GM19351 (cell line): ENCODE results near the gene TIMP2.
"Not testable (repeated sequence)": the region's sequence is repeated elsewhere in the genome, so short reads cannot be mapped to it uniquely, and the experiment has no call there.

ENCODE experiments used
- ATAC-seq: cut with Tn5 transposase; IDR thresholded peaks from one replicate; pipeline ENCODE4 v1.9.1; 2021; ENCODE audit warnings: mild to moderate bottlenecking, moderate library complexity; ENCODE audit not compliant: unreplicated experiment

TIMP2 gene, protein sequence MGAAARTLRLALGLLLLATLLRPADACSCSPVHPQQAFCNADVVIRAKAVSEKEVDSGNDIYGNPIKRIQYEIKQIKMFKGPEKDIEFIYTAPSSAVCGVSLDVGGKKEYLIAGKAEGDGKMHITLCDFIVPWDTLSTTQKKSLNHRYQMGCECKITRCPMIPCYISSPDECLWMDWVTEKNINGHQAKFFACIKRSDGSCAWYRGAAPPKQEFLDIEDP

GRCh38 chr17:78925234-78925633, at the start of gene TIMP2:
Gene TIMP2 (minus strand): TSS chr17:78925387. CDS start chr17:78925088, 299 bp downstream.
- ATAC-seq = no peak

DNA sequence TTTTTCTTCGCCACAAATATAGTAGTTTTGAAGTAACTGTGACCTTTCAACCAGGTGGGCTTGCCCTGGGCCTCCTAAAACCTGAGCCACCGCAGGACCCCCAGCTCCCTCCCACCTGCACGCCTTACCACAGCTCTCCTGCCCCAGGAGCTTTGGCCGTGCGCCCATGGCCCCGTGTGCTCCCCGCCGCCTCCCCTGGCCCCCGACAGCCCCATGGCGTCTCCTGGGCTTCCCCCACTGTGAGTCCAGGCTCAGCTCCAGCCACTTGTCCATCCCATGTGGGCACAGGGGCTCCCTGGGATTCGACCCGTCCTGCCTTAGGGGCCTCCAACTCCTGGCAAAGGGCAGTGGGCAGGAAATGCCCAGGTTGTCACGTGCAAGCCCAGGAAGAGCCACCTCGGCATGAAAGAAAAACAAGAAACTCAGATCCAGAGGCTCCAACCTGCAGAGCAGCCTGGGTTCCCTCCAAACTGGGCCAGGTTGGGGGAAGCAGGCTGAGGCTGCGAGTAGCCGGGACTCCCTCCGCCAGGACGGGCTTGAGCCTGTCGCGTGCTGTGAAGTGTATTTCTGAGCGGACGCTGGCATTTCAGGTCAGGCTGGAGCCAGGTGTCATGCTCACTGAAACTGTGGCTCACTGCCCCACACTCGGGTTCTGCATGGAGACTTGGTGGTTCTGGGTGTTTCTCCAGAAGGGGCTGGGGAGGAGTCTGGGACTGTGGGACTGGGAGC, 48.8 kb upstream of the TIMP2 start:
- ATAC-seq = no peak

GRCh38 chr17:78973196-78973595, 48.0 kb upstream of the TIMP2 start:
- ATAC-seq = no peak

GRCh38 chr17:78972507-78973105, 47.4 kb upstream of the TIMP2 start:
- no peak for ATAC-seq

DNA sequence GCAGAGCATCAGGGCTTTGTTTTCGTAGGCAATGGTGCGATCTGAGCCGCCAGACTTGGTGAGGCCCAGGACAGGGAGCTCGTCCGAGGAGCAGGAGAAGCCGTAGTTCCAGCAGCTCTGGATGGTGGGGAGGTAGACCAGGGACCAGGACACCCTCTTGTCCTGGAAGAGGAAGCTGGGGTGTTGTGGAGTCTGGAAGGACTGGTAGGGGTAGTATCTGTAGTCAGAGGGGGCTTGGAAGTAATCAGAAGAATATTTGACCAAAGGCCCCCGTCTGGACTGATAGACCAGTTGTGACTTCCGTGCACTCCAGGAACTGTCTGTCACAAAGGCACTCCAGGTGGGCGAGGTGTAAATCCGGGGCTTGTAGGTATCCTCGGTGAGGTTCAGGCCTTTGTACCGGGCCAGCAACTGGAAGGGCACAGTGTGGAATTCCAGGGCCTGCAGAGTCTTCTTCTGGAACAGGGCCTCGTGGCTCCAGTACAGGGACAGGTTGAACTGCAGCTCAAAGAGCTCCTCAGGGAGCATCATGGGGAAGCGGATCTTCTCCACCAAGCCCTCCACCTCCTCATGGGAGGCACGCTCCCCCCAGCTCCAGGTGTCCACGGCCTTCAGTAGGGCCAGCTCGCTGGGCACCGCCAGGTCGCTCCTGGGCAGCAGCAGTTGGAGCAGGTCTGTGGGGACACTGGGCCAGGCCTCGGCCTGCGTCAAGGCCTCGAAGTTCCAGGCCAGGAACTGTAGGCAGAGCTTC, 46.7 kb upstream of the TIMP2 start:
- ATAC-seq = no peak

DNA sequence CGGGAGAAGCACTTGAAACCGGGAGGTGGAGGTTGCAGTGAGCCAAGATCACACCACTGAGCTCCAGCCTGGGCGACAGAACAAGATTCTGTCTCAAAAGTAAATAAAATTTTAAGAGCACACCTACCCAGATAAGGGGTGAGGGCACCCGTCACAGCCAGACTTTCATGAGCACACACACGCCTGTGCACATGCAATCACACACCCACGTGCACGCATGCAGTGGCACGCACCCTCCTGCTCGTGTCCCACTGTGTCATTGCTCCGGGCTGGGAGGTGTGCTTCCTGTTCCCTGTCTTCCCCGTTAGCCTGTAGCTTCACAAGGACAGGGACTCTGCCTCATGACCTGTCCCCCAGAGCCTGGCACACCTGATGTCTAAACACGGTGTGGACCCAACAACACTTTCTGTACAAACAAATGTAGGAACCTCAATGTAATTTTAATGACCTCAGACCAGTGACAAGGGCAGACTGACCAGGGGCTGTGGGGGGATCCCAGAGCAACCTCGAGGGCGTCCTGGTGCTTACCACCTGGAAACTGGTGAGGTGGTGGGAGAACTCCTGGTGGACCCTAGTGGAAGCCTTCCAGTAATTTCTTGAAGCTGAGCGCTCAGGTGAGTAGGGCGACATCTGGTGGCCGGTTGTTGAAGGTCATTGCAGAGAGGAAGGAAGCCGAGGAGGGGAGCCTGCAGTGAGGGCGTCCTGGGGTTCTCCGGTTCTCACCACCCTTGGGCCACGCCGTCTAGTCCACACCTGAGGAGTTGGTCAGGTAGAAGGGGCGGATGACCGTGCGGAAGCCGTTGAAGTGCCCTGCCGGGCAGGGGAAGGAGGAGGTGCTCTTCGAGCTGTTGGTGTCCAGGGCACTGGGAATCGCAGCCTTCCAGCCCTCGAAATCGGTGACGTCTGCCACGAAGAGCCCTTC, 45.9 kb upstream of the TIMP2 start:
- ATAC-seq = no peak

DNA sequence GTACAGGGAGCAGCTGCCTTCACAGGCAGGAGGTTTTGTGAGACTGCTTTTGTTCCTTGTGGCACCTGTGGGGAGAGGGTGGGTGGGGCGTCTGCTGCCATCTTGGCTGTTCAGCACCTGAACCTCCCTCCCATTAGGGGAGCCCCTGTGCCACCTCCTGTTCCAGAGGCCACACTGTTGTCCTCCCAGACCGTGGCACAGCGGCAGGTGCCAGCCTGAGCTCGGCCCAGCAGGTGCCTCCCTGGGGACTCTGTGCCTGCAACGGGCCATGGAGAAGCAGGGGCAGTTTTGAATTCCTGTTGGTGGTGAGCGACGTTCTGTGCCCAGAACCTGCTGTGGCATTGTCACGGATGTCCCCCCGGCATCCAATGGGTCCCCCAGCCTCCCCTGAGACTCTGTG, 44.7 kb upstream of the TIMP2 start:
- no peak for ATAC-seq

DNA sequence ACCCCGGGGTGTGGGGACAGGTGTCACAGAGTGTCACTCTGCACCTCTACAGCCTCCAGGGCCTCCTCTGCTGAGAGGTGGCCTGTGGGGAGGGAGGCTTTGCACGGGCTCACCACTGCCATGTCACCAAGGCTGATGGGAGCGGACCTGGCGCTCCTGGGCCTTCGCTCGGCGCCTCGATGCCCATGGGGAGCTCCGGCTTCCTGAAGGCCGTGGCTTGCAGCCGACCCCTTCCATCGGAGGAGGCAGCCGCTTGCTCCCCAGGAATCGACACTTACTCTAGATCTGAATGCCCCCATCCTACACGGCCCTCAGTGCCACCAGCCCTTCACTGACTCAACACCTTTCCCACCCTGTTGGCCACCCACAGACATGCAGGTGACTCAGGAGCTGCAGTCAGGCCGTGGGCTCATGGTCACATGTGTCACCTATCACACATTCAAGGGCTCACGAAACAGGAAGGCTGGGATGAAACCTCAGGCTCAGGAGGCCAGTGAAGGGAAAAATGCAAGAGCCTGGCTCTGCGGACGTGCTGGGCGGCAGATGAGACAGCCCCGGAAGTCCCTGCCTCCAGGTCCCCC, 42.7 kb upstream of the TIMP2 start:
- ATAC-seq = no peak

DNA sequence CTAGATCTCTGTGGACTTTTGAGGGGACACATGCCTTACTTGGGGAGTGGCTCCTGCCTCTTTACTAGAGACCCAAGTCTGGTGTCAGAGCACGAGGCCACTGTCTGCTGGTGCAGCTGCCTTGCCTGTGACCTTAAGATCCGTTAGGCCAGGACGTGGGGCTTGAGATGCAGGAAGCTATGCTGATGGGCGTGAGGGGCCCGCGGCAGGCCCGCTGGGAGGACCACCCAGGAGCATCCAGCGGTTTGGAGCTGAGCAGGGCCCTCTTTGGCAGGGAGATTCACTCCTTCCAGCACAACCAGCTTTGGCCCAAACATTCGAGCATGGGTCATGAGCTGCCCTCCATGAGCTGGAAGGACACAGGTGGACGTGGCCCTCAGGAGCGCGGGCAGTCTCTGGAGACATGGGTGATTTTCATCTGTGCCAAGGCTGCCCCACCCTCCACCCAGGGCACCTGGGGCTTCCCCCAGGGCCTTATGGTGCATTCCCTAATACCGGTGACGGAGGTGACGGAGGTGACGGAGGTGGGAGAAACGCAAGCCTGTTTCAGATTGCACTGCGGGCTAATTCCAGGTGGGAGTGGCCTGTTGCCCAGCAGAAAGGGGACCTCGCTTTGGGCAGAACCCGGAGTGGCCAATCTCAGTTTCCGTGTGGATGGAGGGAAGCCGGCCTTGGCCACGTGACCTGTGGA, 41.9 kb upstream of the TIMP2 start:
- ATAC-seq = no peak

GRCh38 chr17:78966123-78966813, 41.1 kb upstream of the TIMP2 start:
- ATAC-seq = no peak

DNA sequence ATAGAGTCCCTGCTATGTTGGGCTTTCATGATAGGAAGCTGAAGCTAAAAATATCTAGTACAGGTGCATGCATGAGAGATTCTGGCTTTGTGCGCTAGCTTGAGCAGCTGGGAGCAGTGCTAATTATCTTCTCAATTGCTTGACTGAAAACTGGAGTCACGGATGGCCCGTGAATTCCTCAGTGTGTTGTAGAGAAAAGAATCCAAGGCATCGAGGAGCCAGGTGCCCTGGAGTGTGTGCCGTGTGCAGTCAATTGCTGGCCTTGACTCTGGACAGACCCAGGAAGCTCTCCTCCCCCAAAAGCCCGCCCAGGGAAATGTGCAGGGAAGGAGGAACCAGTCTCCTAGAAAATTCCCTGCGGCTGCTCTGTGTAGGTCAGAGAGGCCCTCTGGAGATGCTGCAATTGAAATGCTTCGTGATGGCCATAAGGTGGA, 40.3 kb upstream of the TIMP2 start:
- no peak for ATAC-seq

DNA sequence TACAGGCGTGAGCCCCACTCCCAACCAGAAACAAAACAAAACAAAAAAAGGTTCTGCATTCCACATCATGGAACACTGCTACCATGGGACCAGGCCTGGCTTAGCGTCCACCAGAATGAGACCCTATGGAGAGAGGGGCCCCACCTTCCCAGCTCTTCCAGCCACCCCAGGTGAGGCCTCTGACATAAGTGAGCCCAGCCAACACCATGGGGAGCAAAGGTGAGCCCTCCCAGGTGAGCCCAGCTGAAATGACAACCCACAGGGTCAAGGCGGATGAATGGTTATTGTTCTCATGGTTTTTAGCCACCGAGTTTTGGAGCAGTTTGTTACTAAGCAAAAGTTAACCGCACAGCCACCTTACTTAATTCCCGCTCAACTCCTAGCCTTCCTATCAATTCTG, 38.2 kb upstream of the TIMP2 start:
- ATAC-seq = no peak

DNA sequence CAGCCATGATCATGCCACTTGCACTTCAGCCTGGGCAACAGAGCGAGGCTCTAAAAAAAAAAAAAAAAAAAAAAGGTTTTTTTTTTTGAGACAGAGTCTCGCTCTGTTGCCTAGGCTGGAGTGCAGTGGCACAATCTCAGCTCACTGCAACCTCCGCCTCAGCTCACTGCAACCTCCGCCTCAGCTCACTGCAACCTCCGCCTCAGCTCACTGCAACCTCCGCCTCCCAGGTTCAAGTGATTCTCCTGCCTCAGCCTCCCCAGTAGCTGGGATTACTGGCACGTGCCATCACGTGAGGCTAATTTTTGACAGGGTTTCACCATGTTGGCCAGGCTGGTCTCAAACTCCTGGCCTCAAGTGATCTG, 37.8 kb upstream of the TIMP2 start:
- ATAC-seq = not testable (repeated sequence)

- no peak for ATAC-seq
These were observed 37.3 kb upstream of the TIMP2 start for GRCh38 chr17:78962345-78962983.

GRCh38 chr17:78961571-78961970, 36.4 kb upstream of the TIMP2 start:
- no peak for ATAC-seq

- no peak for ATAC-seq
These were observed 35.7 kb upstream of the TIMP2 start for GRCh38 chr17:78960928-78961327.

DNA sequence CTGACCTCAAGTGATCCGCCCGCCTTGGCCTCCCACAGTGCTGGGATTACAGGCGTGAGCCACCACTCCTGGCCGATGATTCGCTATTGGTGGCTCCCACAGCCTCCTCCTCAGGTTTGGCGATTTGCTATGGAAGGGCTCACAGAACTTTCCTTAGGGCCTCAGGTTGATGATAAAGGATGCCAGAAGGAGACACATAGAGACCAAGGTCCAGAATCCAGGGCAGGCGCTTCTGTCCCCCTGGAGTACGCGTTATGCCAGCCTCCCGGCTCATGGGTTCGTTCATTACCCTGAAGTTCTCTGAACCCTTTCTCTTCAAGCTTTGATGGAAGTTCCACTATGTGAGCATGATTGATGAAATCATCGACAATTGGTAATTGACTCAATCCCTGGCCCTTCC, 34.6 kb upstream of the TIMP2 start:
- no peak for ATAC-seq

- no peak for ATAC-seq
These were observed 33.5 kb upstream of the TIMP2 start for GRCh38 chr17:78958641-78959127.
